ENCODE data around the gene MS4A7.

Gene MS4A7

DNA sequence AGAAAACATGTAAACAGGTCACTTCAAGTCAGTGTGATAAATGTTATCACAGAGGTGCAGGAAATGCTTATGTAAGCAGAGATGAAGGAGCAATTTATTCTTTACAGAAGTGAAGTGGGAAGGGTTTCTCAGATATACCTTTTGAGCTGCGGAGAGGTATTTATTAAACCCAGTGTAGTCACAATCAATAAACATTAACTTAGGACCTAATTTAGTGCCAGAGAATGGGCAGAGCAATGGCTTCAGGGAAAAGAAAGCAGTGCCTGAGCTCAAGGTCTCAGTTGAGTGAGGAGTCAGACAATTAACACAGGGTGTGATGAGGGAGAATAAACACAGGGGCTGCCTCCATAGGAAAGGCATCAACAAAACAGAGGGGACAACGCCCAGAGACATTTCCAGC, 52.9 kb downstream of the MS4A7 start:
- H3K4me3 ChIP-seq (ENCODE audit: low read depth in 1 of 5, low read length in 5 of 5): no peak overlapping the region
- H3K27me3 ChIP-seq (ENCODE audit: control insufficient read depth in 5 of 5, insufficient read depth in 4 of 5, low read length in 5 of 5): no peaks in the 10 kb centered on the region
- no peaks in the 10 kb centered on the region for H3K4me1 ChIP-seq (ENCODE audit: control insufficient read depth in 5 of 5, insufficient read depth in 5 of 5, low read length in 5 of 5)
- no peaks in the 10 kb centered on the region for H3K36me3 ChIP-seq (ENCODE audit: control insufficient read depth in 5 of 5, insufficient read depth in 5 of 5, low read length in 5 of 5)
- no peaks in the 10 kb centered on the region for H3K9me3 ChIP-seq (ENCODE audit: control insufficient read depth in 5 of 5, low read length in 5 of 5)
- no peak overlapping the region for H3K9ac ChIP-seq (ENCODE audit: low read length in 5 of 5)
- H3K27ac ChIP-seq (ENCODE audit: low read depth, low read length): no peak overlapping the region

DNA sequence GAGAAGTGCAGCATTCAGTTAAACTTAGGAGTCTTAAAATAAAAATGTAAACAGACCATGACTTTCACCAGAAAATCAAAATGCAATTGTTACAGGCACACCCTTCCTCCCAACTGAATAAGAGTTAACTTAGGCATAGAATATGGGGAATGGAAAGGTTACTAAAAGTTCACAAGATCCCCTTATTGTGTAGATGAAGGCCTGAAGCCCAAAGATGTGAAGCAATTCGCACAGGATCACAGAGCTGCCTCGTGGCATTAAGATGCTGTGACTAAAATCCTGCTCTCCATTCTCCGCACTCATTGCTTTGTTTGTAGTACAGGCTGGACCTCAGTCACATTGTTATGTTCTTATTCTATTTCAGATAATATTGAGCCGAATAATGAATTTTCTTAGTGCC, 55.1 kb downstream of the MS4A7 start:
- no peak overlapping the region for H3K27ac ChIP-seq (ENCODE audit: low read depth, low read length)
- no peak overlapping the region for H3K4me3 ChIP-seq (ENCODE audit: low read depth in 1 of 5, low read length in 5 of 5)
- no peaks in the 10 kb centered on the region for H3K36me3 ChIP-seq (ENCODE audit: control insufficient read depth in 5 of 5, insufficient read depth in 5 of 5, low read length in 5 of 5)
- H3K9me3 ChIP-seq (ENCODE audit: control insufficient read depth in 5 of 5, low read length in 5 of 5): no peaks in the 10 kb centered on the region
- H3K4me1 ChIP-seq (ENCODE audit: control insufficient read depth in 5 of 5, insufficient read depth in 5 of 5, low read length in 5 of 5): no peaks in the 10 kb centered on the region
- no peak overlapping the region for H3K9ac ChIP-seq (ENCODE audit: low read length in 5 of 5)
- H3K27me3 ChIP-seq (ENCODE audit: control insufficient read depth in 5 of 5, insufficient read depth in 4 of 5, low read length in 5 of 5): no peaks in the 10 kb centered on the region

Data from subcutaneous abdominal adipose tissue (tissue), 5 donors.